ENCODE results near the gene ZMAT2.

DNA sequence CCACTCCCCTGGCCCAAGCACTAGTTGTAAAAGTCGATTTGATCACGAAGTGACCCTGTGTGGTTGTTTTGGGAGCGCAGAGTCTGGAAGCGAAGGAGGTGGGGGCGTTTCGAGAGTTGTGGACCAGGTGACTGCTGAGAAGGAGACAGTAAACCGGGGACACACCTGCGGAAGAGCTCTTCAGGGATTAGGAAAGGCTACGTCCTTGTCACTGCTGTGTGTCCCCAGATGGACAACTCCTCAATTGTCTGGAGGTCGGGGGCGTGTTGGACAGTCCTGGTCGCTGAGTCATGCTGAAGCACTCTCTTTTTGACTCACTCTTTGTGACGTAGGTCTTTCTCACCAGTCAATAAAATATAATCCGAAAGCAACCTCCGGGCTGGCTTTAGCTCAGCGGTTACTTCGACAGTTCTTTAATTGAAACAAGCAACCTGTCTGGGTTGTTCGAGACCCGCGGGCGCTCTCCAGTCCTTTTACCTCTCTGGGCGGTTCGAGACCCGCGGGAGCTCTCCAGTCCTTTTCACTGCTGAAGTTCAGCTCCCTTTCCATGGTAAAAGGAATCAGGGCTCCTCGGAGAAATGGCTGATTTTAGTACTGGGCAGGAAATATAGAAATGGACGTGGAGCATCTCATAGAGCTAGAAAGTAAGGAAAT is 10.8 kb downstream of the ZMAT2 start:
- TF ChIP-seq, protein P1, sequence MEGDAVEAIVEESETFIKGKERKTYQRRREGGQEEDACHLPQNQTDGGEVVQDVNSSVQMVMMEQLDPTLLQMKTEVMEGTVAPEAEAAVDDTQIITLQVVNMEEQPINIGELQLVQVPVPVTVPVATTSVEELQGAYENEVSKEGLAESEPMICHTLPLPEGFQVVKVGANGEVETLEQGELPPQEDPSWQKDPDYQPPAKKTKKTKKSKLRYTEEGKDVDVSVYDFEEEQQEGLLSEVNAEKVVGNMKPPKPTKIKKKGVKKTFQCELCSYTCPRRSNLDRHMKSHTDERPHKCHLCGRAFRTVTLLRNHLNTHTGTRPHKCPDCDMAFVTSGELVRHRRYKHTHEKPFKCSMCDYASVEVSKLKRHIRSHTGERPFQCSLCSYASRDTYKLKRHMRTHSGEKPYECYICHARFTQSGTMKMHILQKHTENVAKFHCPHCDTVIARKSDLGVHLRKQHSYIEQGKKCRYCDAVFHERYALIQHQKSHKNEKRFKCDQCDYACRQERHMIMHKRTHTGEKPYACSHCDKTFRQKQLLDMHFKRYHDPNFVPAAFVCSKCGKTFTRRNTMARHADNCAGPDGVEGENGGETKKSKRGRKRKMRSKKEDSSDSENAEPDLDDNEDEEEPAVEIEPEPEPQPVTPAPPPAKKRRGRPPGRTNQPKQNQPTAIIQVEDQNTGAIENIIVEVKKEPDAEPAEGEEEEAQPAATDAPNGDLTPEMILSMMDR (IDR thresholded peaks at IDR 0.05; ENCODE audit: low read length), result no peak
- no peak for TF ChIP-seq EZH2 (optimal IDR thresholded peaks at IDR 0.05; ENCODE audit: low read depth, low read length)
